SK-N-SH (cell line): ENCODE results near the gene LDAH. TPM values are rescaled to one million over a fixed set of nuclear protein-coding genes. Genes with fewer than 3 reads are reported as not detected.

ENCODE experiments used
- CTCF ChIA-PET: fragments of 300-600, 350-600 bp; formaldehyde crosslinking; extraction: SDS; loops from one replicate; lab custom pipeline; 2021; lab: Yijun Ruan, JAX
- POLR2A ChIA-PET: fragments of 350-600 bp; sonication (Branson Sonifier 250); formaldehyde crosslinking; extraction: SDS; loops from one replicate; lab custom pipeline; 2020; ENCODE audit warnings: antibody characterized with exemption, inconsistent platforms; lab: Yijun Ruan, JAX
- DNase-seq: peaks from one replicate; pipeline ENCODE4 v3.0.0; 2012
- H2AFZ ChIP-seq: fragments of 200-600 bp; sonication (generic); 2 replicates; pipeline ENCODE4 v1.8.1; 2016; ENCODE audit warnings: antibody characterized with exemption, mild to moderate bottlenecking, low read depth
- H3F3A ChIP-seq: fragments of 200-600 bp; sonication (generic); replicated peaks from 2 replicates; pipeline ENCODE3; 2016; ENCODE audit warnings: antibody characterized with exemption, mild to moderate bottlenecking; ENCODE audit not compliant: insufficient read depth
- H3K27ac ChIP-seq, 2 experiments: fragments of 200-500 bp in 1 of 2; fragments of 200-600 bp in 1 of 2; sonication (Bioruptor generic) in 1 of 2; sonication (generic), shearing (Covaris generic) in 1 of 2; 2 replicates each; pipeline versions ENCODE4 v1.5.1 to v1.6.1; 2014 to 2016; ENCODE audit warnings: low read depth in 2 of 2, inconsistent platforms in 1 of 2, low read length in 1 of 2, mild to moderate bottlenecking in 1 of 2, mixed read lengths in 1 of 2
- H3K27me3 ChIP-seq: fragments of 200-600 bp; sonication (generic), shearing (Covaris generic); 2 replicates; pipeline ENCODE4 v1.6.1; 2016; ENCODE audit warnings: mixed run types; ENCODE audit not compliant: insufficient read depth
- H3K36me3 ChIP-seq, 2 experiments: fragments of 200-500 bp in 1 of 2; fragments of 200-600 bp in 1 of 2; sonication (Bioruptor generic) in 1 of 2; sonication (generic) in 1 of 2; replicated peaks in 1 of 2; 2 replicates each; pipeline versions ENCODE3 to v1.5.1; 2014 to 2016; ENCODE audit warnings: low read length in 1 of 2, mild to moderate bottlenecking in 1 of 2; ENCODE audit not compliant: insufficient read depth in 2 of 2, control insufficient read depth in 1 of 2
- H3K4me1 ChIP-seq, 2 experiments: fragments of 200-500 bp in 1 of 2; fragments of 200-600 bp in 1 of 2; sonication (Bioruptor generic) in 1 of 2; sonication (generic), shearing (Covaris generic) in 1 of 2; 2 replicates each; pipeline versions ENCODE4 v1.5.1 to v1.6.1; 2014 to 2016; ENCODE audit warnings: low read depth in 1 of 2, low read length in 1 of 2, mixed run types in 1 of 2; ENCODE audit not compliant: insufficient read depth in 2 of 2, control insufficient read depth in 1 of 2
- H3K4me2 ChIP-seq: fragments of 200-600 bp; sonication (generic), shearing (Covaris generic); 2 replicates; pipeline ENCODE4 v1.6.1; 2017; ENCODE audit warnings: mixed run types
- H3K4me3 ChIP-seq, 2 experiments: fragments of 200-500 bp in 1 of 2; fragments of 200-600 bp in 1 of 2; sonication (Bioruptor generic) in 1 of 2; sonication (generic), shearing (Covaris generic) in 1 of 2; 2 replicates each; pipeline versions ENCODE4 v1.5.1 to v1.8.1; 2014 to 2016; ENCODE audit warnings: low read depth in 2 of 2, inconsistent platforms in 1 of 2, low read length in 1 of 2, mild to moderate bottlenecking in 1 of 2, mixed read lengths in 1 of 2, moderate library complexity in 1 of 2
- H3K79me2 ChIP-seq: fragments of 200-600 bp; sonication (generic); 2 replicates; pipeline ENCODE4 v1.8.1; 2017; ENCODE audit warnings: mild to moderate bottlenecking; ENCODE audit not compliant: insufficient read depth
- H3K9ac ChIP-seq: fragments of 200-600 bp; sonication (generic); 2 replicates; pipeline ENCODE4 v1.6.1; 2017; ENCODE audit warnings: mixed run types
- H3K9me2 ChIP-seq: fragments of 200-600 bp; sonication (generic); 2 replicates; pipeline ENCODE4 v1.6.1; 2017; ENCODE audit warnings: mixed run types
- H3K9me3 ChIP-seq: fragments of 200-600 bp; sonication (generic); 2 replicates; pipeline ENCODE4 v1.6.1; 2017; ENCODE audit warnings: mixed run types, mild to moderate bottlenecking, moderate library complexity
- H4K20me1 ChIP-seq: fragments of 200-600 bp; sonication (generic); 2 replicates; pipeline ENCODE4 v1.6.1; 2017; ENCODE audit warnings: mild to moderate bottlenecking, mixed run types; ENCODE audit not compliant: insufficient read depth
- ELF1 ChIP-seq: IDR thresholded peaks from 2 replicates; pipeline ENCODE4 v1.4.0; 2012
- EP300 ChIP-seq, 2 experiments: IDR thresholded peaks; 2 replicates each; pipeline versions ENCODE4 v1.4.0 to v1.6.1; 2012; ENCODE audit warnings: borderline replicate concordance in 1 of 2, low read depth in 1 of 2, low read length in 1 of 2
- EZH2phosphoT487 ChIP-seq: fragments of 200-600 bp; sonication (generic); IDR thresholded peaks from 2 replicates; pipeline ENCODE4 v1.6.1; 2017; ENCODE audit warnings: low read depth, mixed run types, mild to moderate bottlenecking, antibody characterized with exemption, moderate library complexity, borderline replicate concordance
- FOSL2 ChIP-seq: IDR thresholded peaks from 2 replicates; pipeline ENCODE4 v1.4.0; 2012; ENCODE audit warnings: low read depth, mild to moderate bottlenecking, moderate library complexity, borderline replicate concordance
- FOXM1 ChIP-seq: IDR thresholded peaks from 2 replicates; pipeline ENCODE4 v1.4.0; 2012; ENCODE audit warnings: low read depth, mild to moderate bottlenecking
- GATA2 ChIP-seq: sonication (generic); formaldehyde crosslinking; IDR thresholded peaks from 2 replicates; pipeline ENCODE4 v1.5.0; 2020; ENCODE audit warnings: mild to moderate bottlenecking, missing genetic modification reagents
- JUND ChIP-seq: IDR thresholded peaks from 2 replicates; pipeline ENCODE4 v1.4.0; 2012
- MEF2A ChIP-seq: IDR thresholded peaks from 2 replicates; pipeline ENCODE4 v1.4.0; 2012; ENCODE audit warnings: low read depth, borderline replicate concordance
- MXI1 ChIP-seq: IDR thresholded peaks from 2 replicates; pipeline ENCODE4 v1.6.1; 2012; ENCODE audit warnings: mild to moderate bottlenecking, low read depth, low read length, improper control_type of control experiment
- NFIC ChIP-seq: IDR thresholded peaks from 2 replicates; pipeline ENCODE4 v1.4.0; 2012; ENCODE audit warnings: borderline replicate concordance
- POLR2AphosphoS5 ChIP-seq: IDR thresholded peaks from 2 replicates; pipeline ENCODE4 v1.6.1; 2012; ENCODE audit warnings: low read depth, low read length
- RAD21 ChIP-seq: IDR thresholded peaks from 2 replicates; pipeline ENCODE4 v1.6.1; 2012; ENCODE audit warnings: mild to moderate bottlenecking, low read length
- RCOR1 ChIP-seq: fragments of 150-350 bp; IDR thresholded peaks from 2 replicates; pipeline ENCODE4 v1.6.1; 2017; ENCODE audit warnings: antibody characterized with exemption, low read length
- RFX5 ChIP-seq: IDR thresholded peaks from 2 replicates; pipeline ENCODE4 v1.6.1; 2012; ENCODE audit warnings: mild to moderate bottlenecking, improper control_type of control experiment, low read length
- USF2 ChIP-seq: fragments of 150-350 bp; IDR thresholded peaks from 2 replicates; pipeline ENCODE4 v1.6.1; 2017; ENCODE audit warnings: antibody characterized with exemption, low read length, low read depth, borderline replicate concordance
- YY1 ChIP-seq: IDR thresholded peaks from 2 replicates; pipeline ENCODE4 v1.4.0; 2012; ENCODE audit warnings: low read depth, mild to moderate bottlenecking
- WGBS: methylation state at CpG from one replicate; pipeline ENCODE4 v1.1.6; 2017; ENCODE audit warnings: low lambda C conversion rate; 5-methylcytosine and 5-hydroxymethylcytosine counted together
- polyA plus RNA-seq, 3 experiments: library from polyadenylated mRNA; depleted of rRNA; stranded (reverse); fragments of >200 nt; gene quantifications; 2 replicates each; pipeline ENCODE4 v1.2.3, GENCODE V29; 2012
- TF ChIP-seq, protein P1 (sequence below): IDR thresholded peaks from 2 replicates; pipeline ENCODE4 v1.4.0; 2012; ENCODE audit warnings: low read depth, borderline replicate concordance
- TF ChIP-seq, protein P2 (sequence below): IDR thresholded peaks from 2 replicates; pipeline ENCODE4; 2012
- TF ChIP-seq, protein P3 (sequence below): fragments of 200-600 bp; sonication (generic); IDR thresholded peaks from 2 replicates; pipeline ENCODE4 v1.6.1; 2017; ENCODE audit warnings: antibody characterized with exemption, mild to moderate bottlenecking, moderate library complexity

Gene LDAH
- polyA plus RNA-seq, 1 of the 3 experiments (the other 2 are of a cell fraction) = 12.7 TPM

DNA sequence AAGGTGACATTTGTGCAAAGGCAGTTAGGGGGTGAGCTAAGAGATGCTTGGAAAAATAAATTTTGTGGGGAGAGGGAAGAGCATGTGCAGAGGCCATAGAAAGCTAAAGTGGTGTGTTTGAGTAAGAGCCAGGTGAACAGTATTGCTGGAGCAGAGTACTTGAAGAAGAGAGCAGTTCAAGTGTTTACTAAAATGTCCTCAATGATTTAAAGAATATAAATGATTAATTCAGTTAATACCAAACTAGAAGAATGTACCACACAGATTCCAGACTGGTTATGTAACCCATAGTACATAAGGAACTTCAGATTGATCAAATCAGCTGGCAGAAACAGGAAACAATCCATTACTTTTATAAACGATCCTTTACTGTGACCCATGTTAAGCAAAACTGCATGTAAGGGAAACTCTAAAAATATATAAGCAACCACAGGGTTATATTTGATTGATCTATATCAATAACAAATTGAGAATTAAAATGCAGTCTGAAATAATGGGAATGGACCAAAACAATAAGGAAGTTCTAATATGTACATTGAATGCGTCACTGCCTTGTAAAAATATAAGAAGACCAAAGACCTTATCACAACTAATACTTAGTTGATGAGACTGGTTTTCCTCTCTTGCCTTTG is 76.9 kb downstream of the LDAH start:
- no peak for TF ChIP-seq FOSL2
- TF ChIP-seq POLR2AphosphoS5 = no peak
- TF ChIP-seq RCOR1 = no peak
- TF ChIP-seq, protein P1, sequence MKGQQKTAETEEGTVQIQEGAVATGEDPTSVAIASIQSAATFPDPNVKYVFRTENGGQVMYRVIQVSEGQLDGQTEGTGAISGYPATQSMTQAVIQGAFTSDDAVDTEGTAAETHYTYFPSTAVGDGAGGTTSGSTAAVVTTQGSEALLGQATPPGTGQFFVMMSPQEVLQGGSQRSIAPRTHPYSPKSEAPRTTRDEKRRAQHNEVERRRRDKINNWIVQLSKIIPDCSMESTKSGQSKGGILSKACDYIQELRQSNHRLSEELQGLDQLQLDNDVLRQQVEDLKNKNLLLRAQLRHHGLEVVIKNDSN = no peak
- no peak for TF ChIP-seq EP300 (IDR thresholded peaks at IDR 0.05; ENCODE audit: borderline replicate concordance in 1 of 2, low read depth in 1 of 2, low read length in 1 of 2)
- TF ChIP-seq, protein P2, sequence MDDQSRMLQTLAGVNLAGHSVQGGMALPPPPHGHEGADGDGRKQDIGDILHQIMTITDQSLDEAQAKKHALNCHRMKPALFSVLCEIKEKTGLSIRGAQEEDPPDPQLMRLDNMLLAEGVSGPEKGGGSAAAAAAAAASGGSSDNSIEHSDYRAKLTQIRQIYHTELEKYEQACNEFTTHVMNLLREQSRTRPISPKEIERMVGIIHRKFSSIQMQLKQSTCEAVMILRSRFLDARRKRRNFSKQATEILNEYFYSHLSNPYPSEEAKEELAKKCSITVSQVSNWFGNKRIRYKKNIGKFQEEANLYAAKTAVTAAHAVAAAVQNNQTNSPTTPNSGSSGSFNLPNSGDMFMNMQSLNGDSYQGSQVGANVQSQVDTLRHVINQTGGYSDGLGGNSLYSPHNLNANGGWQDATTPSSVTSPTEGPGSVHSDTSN = 0 out of 2 replicates have a peak, but pooled peaks have one; percentile 8
- no peak for TF ChIP-seq USF2
- TF ChIP-seq FOXM1 = no peak
- TF ChIP-seq, all 33 proteins: peak for 1
- Histone ChIP-seq H2AFZ (no peak overlapping the region), H3F3A (no peaks in the 10 kb centered on the region), H3K36me3 (no peaks in the 10 kb centered on the region), H3K9ac (no peak overlapping the region), H3K27ac (no peak overlapping the region), H3K9me3 (no peaks in the 10 kb centered on the region), H3K27me3 (no peaks in the 10 kb centered on the region), H3K4me2 (no peak overlapping the region), H4K20me1 (no peaks in the 10 kb centered on the region), H3K4me3 (no peak overlapping the region), H3K9me2 (no peaks in the 10 kb centered on the region), H3K4me1 (peaks cover 0 to 9% of the 10 kb centered on the region in 2 experiments; a peak in 1 of 4 replicates), H3K79me2 (no peaks in the 10 kb centered on the region)
- CTCF ChIA-PET = interaction anchor here (1.2 to 2.8 kb wide), 2 partner anchors 13 to 85 kb away, joined by 6 to 14 read pairs; no protein-coding TSS in a partner anchor
- DNase-seq = no peak
- POLR2A ChIA-PET = interaction anchor here (0.5 kb wide), 1 partner anchor 394 kb away, joined by 4 read pairs; no protein-coding TSS in a partner anchor
- WGBS = 61% methylated on average over 2 of the region's 2 CpGs

GRCh38 chr2:20744366-20745335 is 78.2 kb downstream of the LDAH start:
- CTCF ChIA-PET = interaction anchor here (1.0 to 2.8 kb wide), 3 partner anchors 14 to 84 kb away, joined by 3 to 14 read pairs (median 4); no protein-coding TSS in a partner anchor
- POLR2A ChIA-PET = no interaction called here
- no peaks in the 10 kb centered on the region for H4K20me1 ChIP-seq
- H3K4me2 ChIP-seq = no peak overlapping the region
- H3K9me3 ChIP-seq = no peaks in the 10 kb centered on the region
- H3K9ac ChIP-seq = no peak overlapping the region
- 100% methylated on average over 2 of the region's 2 CpGs for WGBS
- no peak overlapping the region for H3K4me3 ChIP-seq
- H3K4me1 ChIP-seq = peaks cover 0 to 9% of the 10 kb centered on the region in 2 experiments; a peak in 1 of 4 replicates
- no peak for DNase-seq
- no peaks in the 10 kb centered on the region for H3K36me3 ChIP-seq
- H3K27ac ChIP-seq = no peak overlapping the region
- H3K79me2 ChIP-seq = no peaks in the 10 kb centered on the region
- no peak overlapping the region for H2AFZ ChIP-seq
- TF ChIP-seq JUND = no peak
- TF ChIP-seq NFIC = no peak
- TF ChIP-seq MEF2A = no peak
- no peak for TF ChIP-seq RFX5
- TF ChIP-seq MXI1 = no peak
- TF ChIP-seq GATA2 (CRISPR knock-in tag) = no peak
- TF ChIP-seq RAD21 = no peak
- TF ChIP-seq, protein P3, sequence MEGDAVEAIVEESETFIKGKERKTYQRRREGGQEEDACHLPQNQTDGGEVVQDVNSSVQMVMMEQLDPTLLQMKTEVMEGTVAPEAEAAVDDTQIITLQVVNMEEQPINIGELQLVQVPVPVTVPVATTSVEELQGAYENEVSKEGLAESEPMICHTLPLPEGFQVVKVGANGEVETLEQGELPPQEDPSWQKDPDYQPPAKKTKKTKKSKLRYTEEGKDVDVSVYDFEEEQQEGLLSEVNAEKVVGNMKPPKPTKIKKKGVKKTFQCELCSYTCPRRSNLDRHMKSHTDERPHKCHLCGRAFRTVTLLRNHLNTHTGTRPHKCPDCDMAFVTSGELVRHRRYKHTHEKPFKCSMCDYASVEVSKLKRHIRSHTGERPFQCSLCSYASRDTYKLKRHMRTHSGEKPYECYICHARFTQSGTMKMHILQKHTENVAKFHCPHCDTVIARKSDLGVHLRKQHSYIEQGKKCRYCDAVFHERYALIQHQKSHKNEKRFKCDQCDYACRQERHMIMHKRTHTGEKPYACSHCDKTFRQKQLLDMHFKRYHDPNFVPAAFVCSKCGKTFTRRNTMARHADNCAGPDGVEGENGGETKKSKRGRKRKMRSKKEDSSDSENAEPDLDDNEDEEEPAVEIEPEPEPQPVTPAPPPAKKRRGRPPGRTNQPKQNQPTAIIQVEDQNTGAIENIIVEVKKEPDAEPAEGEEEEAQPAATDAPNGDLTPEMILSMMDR = no peak
- no peak for TF ChIP-seq EZH2phosphoT487
- no peak for TF ChIP-seq ELF1
- TF ChIP-seq FOXM1 = no peak
- TF ChIP-seq YY1 = no peak
- no peaks in the 10 kb centered on the region for H3F3A ChIP-seq
- no peaks in the 10 kb centered on the region for H3K27me3 ChIP-seq
- H3K9me2 ChIP-seq = no peaks in the 10 kb centered on the region
